Mononuclear cell (primary cell): ENCODE measurements around the gene PROSER3. TPM values are rescaled to one million over a fixed set of nuclear protein-coding genes. Genes with fewer than 3 reads are reported as not detected.
"Not testable (repeated sequence)": the region's sequence is repeated elsewhere in the genome, so short reads cannot be mapped to it uniquely, and the experiment has no call there.

Experiments used
- H3K27me3 ChIP-seq: 2 replicates; pipeline ENCODE4 v1.6.0; 2011; ENCODE audit warnings: low read length, control low read depth; ENCODE audit not compliant: insufficient read depth
- H3K4me1 ChIP-seq: 2 replicates; pipeline ENCODE4 v1.5.1; 2011; ENCODE audit warnings: mild to moderate bottlenecking, low read length, control low read depth; ENCODE audit not compliant: insufficient read depth
- H3K4me3 ChIP-seq: 2 replicates; pipeline ENCODE4 v1.5.1; 2011; ENCODE audit warnings: mild to moderate bottlenecking, low read length, moderate library complexity
- H3K9me3 ChIP-seq: 2 replicates; pipeline ENCODE4 v1.5.1; 2011; ENCODE audit warnings: low read depth, mild to moderate bottlenecking, control low read depth, low read length
- total RNA-seq: library from RNA; depleted of rRNA; stranded (reverse); fragments of >200 nt; gene quantifications from one replicate; pipeline ENCODE4 v1.2.3, GENCODE V29; 2012

The PROSER3 gene
- total RNA-seq, 1 donor, result 5.1 TPM

- Histone ChIP-seq H3K4me3 (no peak overlapping the region), H3K4me1 (no peaks in the 10 kb centered on the region), H3K27me3 (peaks cover 6% of the 10 kb centered on the region), H3K9me3 (no peaks in the 10 kb centered on the region)
Observed at GRCh38 chr19:35793381-35794165, 35.6 kb downstream of the PROSER3 start.

DNA sequence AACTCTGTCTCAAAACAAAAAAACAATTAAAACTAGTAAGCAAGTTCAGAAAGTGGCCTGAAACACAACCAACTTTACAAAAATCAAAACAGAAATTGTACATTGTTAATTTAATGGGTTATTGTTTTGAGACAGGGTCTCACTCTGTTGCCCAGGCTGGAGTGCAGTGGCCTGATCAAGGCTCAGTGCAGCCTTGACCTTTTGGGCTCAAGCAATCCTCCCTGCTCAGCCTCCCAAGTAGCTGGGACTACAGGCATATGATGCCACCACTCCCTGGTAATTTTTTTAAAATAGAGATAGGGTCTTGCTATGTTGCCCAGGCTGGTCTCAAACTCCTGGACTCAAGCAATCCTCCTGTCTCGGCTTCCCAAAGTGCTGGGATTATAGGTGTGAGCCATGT, 37.6 kb downstream of the PROSER3 start:
- H3K4me1 ChIP-seq, H3K4me3 ChIP-seq, H3K9me3 ChIP-seq, H3K27me3 ChIP-seq: not testable (repeated sequence)

DNA sequence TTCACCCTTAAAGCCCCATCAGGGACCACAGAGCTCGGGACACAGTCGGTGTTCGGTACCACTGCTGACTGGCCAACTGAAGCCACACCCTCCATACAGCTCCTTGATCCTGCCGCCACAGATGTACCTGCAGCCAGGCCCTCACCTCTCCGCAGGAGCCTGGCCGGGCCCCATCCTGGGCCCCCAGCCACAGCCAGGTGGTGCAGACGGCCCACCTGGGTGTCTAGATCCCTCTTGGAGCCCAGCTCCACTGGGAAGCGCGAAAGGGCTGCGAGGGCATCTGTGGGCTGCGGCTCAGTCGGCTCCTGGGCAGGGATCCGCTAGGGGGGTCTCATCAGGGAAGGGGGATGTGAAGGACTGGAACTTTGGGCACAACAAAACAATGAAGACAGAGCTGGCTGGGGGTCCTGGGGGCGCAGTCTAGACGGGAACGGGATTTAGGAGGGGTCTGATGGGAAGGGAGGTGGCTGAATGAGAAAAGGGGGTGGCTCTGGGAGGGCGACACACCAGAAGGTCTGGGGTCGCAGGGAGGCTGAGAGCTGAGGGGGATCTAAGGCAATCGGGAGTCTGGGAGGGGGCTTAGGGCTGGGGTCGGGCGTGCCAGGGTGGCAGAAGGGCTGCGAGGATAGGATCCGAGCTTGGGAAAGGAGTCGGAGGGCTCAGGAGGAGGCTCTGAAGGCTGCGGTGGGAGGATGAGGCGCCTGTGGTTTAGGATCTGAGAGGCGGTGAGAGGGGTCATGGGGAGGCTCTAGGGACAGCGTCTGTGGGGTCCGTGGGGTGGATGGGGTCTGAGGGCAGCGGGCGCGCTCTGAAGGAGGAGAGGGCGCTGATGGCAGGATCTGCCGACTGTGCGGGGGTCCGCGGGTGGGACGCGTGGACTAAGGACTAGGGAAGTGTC, 38.9 kb downstream of the PROSER3 start:
- H3K27me3 ChIP-seq, result peaks cover 6% of the 10 kb centered on the region
- no peaks in the 10 kb centered on the region for H3K4me1 ChIP-seq
- no peak overlapping the region for H3K4me3 ChIP-seq
- H3K9me3 ChIP-seq, result no peaks in the 10 kb centered on the region

DNA sequence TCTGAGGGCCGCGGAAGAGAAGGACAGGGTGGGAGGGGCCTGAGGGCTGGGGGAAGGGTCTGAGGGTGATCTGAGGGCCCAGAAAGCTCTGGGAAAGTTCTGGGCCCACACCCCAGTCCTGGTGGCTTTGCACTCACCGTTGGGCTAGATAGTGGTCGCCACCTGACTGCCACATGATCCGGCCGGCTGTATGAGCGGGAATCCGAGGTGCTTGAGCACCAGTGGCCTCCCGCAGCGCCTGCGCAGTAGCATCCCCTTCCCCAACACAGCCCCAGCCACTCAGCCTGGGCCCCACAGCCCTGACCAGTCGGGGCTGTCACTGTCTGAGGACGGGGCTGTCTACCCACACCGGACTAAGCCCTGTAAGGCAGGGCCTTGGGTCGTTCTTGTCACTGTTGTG, 39.7 kb downstream of the PROSER3 start:
- Histone ChIP-seq H3K4me1 (no peaks in the 10 kb centered on the region), H3K4me3 (no peak overlapping the region), H3K9me3 (no peaks in the 10 kb centered on the region), H3K27me3 (peaks cover 6% of the 10 kb centered on the region)

GRCh38 chr19:35801828-35802227, 43.9 kb downstream of the PROSER3 start:
- no peaks in the 10 kb centered on the region for H3K9me3 ChIP-seq
- no peak overlapping the region for H3K4me3 ChIP-seq
- H3K4me1 ChIP-seq, result peaks cover 7% of the 10 kb centered on the region

GRCh38 chr19:35805526-35806102, 47.6 kb downstream of the PROSER3 start:
- H3K9me3 ChIP-seq, result no peaks in the 10 kb centered on the region
- no peaks in the 10 kb centered on the region for H3K27me3 ChIP-seq
- peaks cover 7% of the 10 kb centered on the region for H3K4me1 ChIP-seq
- H3K4me3 ChIP-seq, result no peak overlapping the region

More at GRCh38 chr19:35801828-35802227, 43.9 kb downstream of the PROSER3 start:
- H3K27me3 ChIP-seq, result peaks cover 1% of the 10 kb centered on the region

DNA sequence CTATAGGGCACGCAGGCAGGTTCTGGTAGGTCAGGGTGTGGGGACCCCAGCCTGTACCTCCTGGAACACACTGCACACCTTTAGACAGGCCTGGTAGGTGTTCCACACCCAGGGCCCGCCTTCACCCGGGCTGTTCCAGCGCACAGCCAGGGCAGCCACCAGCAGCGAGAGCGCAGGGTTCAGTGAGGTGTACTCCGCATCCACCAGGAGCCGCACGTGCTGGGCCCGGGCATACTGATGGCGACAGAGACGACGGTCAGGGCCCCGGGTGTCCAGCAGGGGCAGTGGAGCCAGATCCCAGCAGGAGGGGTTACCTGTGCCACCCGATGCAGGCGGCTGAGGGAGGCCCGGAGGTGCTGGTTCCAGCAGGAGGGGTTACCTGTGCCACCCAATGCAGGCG, 48.6 kb downstream of the PROSER3 start:
- no peaks in the 10 kb centered on the region for H3K27me3 ChIP-seq
- no peak overlapping the region for H3K4me3 ChIP-seq
- H3K4me1 ChIP-seq, result peaks cover 7% of the 10 kb centered on the region
- H3K9me3 ChIP-seq, result no peaks in the 10 kb centered on the region

GRCh38 chr19:35807633-35808032, 49.7 kb downstream of the PROSER3 start:
- Histone ChIP-seq H3K27me3 (no peaks in the 10 kb centered on the region), H3K4me3 (no peak overlapping the region), H3K9me3 (no peaks in the 10 kb centered on the region)

DNA sequence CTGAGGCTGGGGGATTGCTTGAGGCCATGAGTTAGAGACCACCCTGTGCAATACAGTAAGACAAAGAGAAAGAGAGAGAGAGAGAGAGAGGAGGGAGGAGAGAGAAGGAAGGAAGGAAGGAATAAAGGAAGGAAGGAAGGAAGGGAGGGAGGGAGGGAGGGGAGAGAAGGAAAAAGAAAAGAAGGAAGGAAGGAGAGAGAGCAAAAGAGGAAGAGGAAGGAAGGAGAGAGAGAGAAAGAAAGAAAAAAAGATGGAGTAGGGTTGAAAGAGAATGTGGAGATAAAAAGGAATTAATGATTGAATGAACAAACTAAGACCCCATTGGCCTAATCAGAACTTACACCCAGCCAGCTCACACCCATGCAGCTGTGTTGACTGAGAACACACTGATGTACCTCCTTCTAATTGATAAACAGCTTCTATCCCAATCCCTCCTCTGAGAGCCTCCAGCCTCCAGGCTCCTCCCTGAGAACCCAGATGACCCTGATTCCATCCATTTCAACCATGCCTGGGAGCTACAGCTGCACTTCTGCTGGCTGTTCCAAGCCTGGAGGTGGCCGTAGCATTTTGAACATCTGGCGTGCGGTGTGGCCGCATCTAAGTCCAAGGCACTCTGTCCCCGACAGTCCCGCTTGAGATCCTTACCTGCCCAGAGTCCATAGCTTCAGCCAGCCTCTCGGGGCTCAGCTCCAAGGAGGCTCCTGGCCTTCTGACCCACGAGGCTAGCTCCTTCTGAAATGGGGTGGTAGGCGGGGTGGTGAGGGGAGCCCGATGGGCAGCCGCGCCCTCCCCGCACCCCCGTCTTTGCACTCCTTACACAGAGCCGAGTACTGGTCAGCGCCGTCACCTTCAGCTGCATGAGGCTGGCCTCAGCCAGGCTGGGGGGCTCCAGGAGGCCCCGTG, 53.6 kb downstream of the PROSER3 start:
- H3K4me3 ChIP-seq, result no peak overlapping the region
- H3K4me1 ChIP-seq, result no peaks in the 10 kb centered on the region
- no peaks in the 10 kb centered on the region for H3K9me3 ChIP-seq
- H3K27me3 ChIP-seq, result no peaks in the 10 kb centered on the region

More at GRCh38 chr19:35807633-35808032, 49.7 kb downstream of the PROSER3 start:
- H3K4me1 ChIP-seq, result peaks cover 7% of the 10 kb centered on the region

GRCh38 chr19:35812220-35813042, 54.5 kb downstream of the PROSER3 start, which contains the start of gene PRODH2:
PRODH2 (minus strand) TSS chr19:35812845; CDS start chr19:35812805, 40 bp downstream.
- no peaks in the 10 kb centered on the region for H3K27me3 ChIP-seq
- no peaks in the 10 kb centered on the region for H3K4me1 ChIP-seq
- no peak within 1 kb of the TSS for H3K4me3 ChIP-seq
- H3K9me3 ChIP-seq, result no peaks in the 10 kb centered on the region

DNA sequence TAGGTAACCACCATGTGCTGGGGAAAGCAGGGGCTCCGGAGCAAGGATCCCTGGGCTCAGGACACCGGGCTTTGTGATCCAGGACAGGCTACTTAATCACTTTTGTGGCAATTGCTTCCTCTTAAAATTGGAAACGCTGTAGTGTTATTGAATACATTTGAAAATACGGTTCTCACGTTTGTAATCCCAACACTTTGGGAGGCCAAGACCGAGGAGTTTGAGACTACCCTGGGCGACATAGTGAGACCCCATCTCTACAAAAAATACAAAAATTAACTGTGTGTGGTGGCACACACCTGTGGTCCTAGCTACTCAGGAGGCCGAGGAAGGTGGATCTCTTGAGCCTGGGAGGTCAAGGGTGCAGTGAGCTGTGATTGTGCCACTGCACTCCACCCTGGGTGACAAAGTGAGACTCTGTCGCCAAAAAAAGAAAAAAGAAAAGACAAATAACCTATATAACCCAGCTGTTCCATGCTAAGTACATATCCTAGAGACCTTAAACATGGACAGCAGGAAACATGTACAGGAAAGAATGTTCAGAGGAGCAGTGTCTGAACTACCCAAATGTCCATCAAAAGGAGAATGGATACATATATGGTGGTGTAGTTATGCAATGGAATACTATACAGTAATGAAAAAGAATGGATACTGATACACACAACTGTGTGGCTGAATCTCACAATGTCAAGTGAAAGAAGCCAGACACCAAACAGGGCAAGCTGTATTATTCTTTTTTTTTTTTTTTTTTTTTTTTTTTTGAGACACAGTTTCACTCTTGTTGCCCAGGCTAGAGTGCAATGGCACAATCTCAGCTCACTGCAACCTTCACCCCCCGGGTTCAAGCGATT, 55.3 kb downstream of the PROSER3 start:
- Histone ChIP-seq H3K4me3 (no peak overlapping the region), H3K4me1 (no peaks in the 10 kb centered on the region), H3K9me3 (no peaks in the 10 kb centered on the region), H3K27me3 (no peaks in the 10 kb centered on the region)

- H3K9me3 ChIP-seq, result no peaks in the 10 kb centered on the region
- no peak overlapping the region for H3K4me3 ChIP-seq
Observed at GRCh38 chr19:35816262-35816661, 58.3 kb downstream of the PROSER3 start.

DNA sequence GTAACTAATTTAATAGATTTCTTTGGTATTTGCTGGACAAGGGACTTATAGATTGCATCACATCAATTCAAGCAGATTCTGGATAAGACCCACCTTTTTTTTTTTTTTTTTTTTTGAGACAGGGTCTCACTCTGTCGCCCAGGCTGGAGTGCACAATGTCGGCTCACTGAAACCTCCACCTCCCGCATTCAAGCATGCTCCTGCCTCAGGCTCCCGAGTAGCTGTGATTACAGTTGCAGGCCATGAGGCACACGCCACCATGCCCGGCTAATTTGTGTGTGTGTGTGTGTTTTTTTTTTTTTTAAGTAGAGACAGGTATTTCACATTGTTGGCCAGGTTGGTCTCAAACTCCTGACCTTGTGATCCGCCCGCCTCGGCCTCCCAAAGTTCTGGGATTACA, 58.9 kb downstream of the PROSER3 start:
- H3K9me3 ChIP-seq, result no peaks in the 10 kb centered on the region
- H3K4me3 ChIP-seq, result no peak overlapping the region
- H3K27me3 ChIP-seq, result peaks cover 3% of the 10 kb centered on the region
- no peaks in the 10 kb centered on the region for H3K4me1 ChIP-seq

More at GRCh38 chr19:35816262-35816661, 58.3 kb downstream of the PROSER3 start:
- no peaks in the 10 kb centered on the region for H3K4me1 ChIP-seq
- H3K27me3 ChIP-seq, result peaks cover 3% of the 10 kb centered on the region
